Tibial nerve (tissue), 4 donors: ENCODE results near the gene SLC24A3. TPM values are rescaled to one million over a fixed set of nuclear protein-coding genes. Genes with fewer than 3 reads are reported as not detected.

Experiments
- DNase-seq, 2 donors: peaks; one replicate each; pipeline ENCODE4 v3.0.0-alpha.2; 2019; ENCODE audit warnings: low spot score in 2 of 2
- H3K27ac ChIP-seq, 4 donors: fragments of 200-600 bp; sonication (generic) in 3 of 4; one replicate each; pipeline ENCODE4 v1.5.1; 2017 to 2019; ENCODE audit warnings: mild to moderate bottlenecking in 1 of 4
- H3K27me3 ChIP-seq, 2 donors: fragments of 200-600 bp; sonication (generic) in 1 of 2; one replicate each; pipeline versions ENCODE4 v1.5.1 to v1.6.0; 2017 to 2019
- H3K36me3 ChIP-seq, 3 donors: fragments of 200-600 bp; sonication (generic); one replicate each; pipeline ENCODE4 v1.5.1; 2018 to 2019
- H3K4me1 ChIP-seq, 4 donors: fragments of 200-600 bp; sonication (generic) in 3 of 4; one replicate each; pipeline ENCODE4 v1.5.1; 2017 to 2019
- H3K4me3 ChIP-seq, 4 donors: fragments of 200-600 bp; sonication (generic) in 3 of 4; one replicate each; pipeline ENCODE4 v1.5.1; 2017 to 2019; ENCODE audit warnings: mild to moderate bottlenecking in 1 of 4, moderate library complexity in 1 of 4
- H3K9me3 ChIP-seq, 4 donors: fragments of 200-600 bp; sonication (generic) in 3 of 4; one replicate each; pipeline ENCODE4 v1.5.1; 2017 to 2019
- CTCF ChIP-seq, 5 experiments: fragments of 200-600 bp in 3 of 5; fragments of 450-650 bp in 2 of 5; sonication (generic) in 3 of 5; IDR thresholded peaks; one replicate each; pipeline ENCODE4 v1.5.1; 2016 to 2019; ENCODE audit warnings: antibody characterized with exemption in 5 of 5, mild to moderate bottlenecking in 3 of 5, moderate library complexity in 2 of 5
- EP300 ChIP-seq, 2 donors: sonication (generic); formaldehyde crosslinking; IDR thresholded peaks; one replicate each; pipeline ENCODE4 v1.6.1; 2017; ENCODE audit warnings: antibody characterized with exemption in 2 of 2, mild to moderate bottlenecking in 1 of 2
- POLR2A ChIP-seq, 2 donors: fragments of 450-650 bp; IDR thresholded peaks; one replicate each; pipeline ENCODE4 v1.6.1; 2017; ENCODE audit warnings: antibody characterized with exemption in 2 of 2, mild to moderate bottlenecking in 2 of 2, moderate library complexity in 2 of 2
- WGBS, 2 donors: methylation state at CpG; one replicate each; pipeline ENCODE4 v1.1.5; 2018; 5-methylcytosine and 5-hydroxymethylcytosine counted together
- total RNA-seq, 4 donors: library from RNA; depleted of rRNA; stranded (reverse); fragments of >200 nt; gene quantifications; one replicate each; pipeline ENCODE4 v1.1.0, GENCODE V29; 2016

The SLC24A3 gene
- total RNA-seq, 4 donors from 2014 or later, result 1.3 to 4.0 (median 2.7) TPM

DNA sequence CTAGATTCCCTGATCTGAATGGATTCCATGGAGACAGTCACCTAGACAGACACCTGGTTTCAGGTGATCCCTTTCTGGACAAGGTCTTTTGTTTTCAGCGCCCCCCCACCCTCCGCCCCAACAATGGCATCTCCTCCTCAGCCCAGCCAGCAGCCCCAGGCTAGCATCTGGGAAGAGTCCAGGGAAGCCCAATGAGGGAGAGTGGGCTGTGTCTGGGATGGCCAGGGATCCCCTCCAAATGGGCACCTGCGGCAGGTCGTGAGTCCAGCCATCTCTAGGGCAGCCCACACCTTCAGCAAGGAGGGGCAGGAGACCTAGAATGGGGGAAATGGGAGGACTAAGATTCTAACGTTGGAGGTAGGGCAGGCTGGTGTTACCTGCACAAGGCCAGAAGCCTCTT lies 1.2 kb upstream of the SLC24A3 start:
- Histone ChIP-seq H3K27me3 (peaks cover 0 to 25% of the 10 kb centered on the region in 2 donors), H3K4me3 (peak overlapping the region in 1 of 4 donors; percentile 59)
- 60 to 71% methylated on average over 5 of the region's 5 CpGs for WGBS, 2 donors

DNA sequence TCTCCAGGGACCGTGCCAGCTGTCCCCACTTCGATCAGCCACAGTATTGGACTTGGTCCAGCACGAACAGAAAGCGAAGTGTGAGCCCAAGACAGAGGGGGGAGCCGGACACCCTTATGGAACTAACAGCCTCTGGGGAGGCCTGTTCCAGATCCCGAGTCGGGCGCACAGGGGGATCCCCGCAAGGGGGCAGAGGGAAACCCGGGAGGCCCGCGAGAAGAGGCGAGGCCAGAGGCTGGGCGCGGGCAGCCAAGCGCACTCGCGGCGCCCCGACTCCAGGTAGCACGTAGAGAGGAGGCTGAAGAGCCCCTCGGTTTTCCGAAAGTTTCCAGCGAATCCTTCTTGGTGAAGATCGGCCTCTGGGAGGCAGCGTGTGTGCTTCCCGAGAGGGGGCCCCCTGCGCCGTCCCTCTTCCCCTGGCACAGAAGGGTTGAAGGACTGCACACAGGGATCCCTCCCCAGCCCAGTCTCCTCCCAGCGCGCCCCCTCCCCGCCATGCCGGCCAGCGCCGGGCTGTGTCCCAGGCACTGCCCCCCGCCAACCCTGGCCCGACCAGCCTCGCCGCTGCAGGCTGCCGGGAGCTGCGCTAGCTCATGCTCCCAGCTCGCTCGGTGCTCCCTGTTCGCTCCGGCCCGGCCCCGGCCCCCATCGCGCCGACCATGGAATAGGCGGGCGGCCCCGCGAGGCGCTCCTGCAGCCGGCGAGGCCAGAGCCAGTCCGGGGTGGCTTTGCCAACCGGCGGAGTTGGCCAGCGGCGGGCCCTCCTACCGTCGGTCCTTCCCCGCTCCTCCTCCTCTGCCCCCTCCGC lies 577 bp upstream of the SLC24A3 start:
- DNase-seq, result no peak
- Histone ChIP-seq H3K4me3 (peak overlapping the region; percentile 20 to 59 (median 38)), H3K27me3 (peaks cover 0 to 25% of the 10 kb centered on the region in 2 donors), H3K9me3 (no peaks in the 10 kb centered on the region), H3K4me1 (peaks cover 0 to 29% (median 0%) of the 10 kb centered on the region in 4 donors), H3K27ac (peak overlapping the region in 1 of 4 donors; percentile 58), H3K36me3 (no peaks in the 10 kb centered on the region)
- 1 to 3% methylated on average over 24 to 53 of the region's 66 CpGs for WGBS, 2 donors
- TF ChIP-seq CTCF (IDR thresholded peaks at IDR 0.05) (no peak), POLR2A (IDR thresholded peaks at IDR 0.05) (no peak), EP300 (IDR thresholded peaks at IDR 0.05) (no peak)

More for the DNA sequence above, 1.2 kb upstream of the SLC24A3 start:
- Histone ChIP-seq H3K36me3 (no peaks in the 10 kb centered on the region), H3K9me3 (no peaks in the 10 kb centered on the region), H3K27ac (no peak overlapping the region), H3K4me1 (peaks cover 0 to 29% (median 0%) of the 10 kb centered on the region in 4 donors)
- DNase-seq, result no peak
- TF ChIP-seq EP300 (IDR thresholded peaks at IDR 0.05) (no peak), POLR2A (IDR thresholded peaks at IDR 0.05) (no peak), CTCF (IDR thresholded peaks at IDR 0.05) (no peak)

DNA sequence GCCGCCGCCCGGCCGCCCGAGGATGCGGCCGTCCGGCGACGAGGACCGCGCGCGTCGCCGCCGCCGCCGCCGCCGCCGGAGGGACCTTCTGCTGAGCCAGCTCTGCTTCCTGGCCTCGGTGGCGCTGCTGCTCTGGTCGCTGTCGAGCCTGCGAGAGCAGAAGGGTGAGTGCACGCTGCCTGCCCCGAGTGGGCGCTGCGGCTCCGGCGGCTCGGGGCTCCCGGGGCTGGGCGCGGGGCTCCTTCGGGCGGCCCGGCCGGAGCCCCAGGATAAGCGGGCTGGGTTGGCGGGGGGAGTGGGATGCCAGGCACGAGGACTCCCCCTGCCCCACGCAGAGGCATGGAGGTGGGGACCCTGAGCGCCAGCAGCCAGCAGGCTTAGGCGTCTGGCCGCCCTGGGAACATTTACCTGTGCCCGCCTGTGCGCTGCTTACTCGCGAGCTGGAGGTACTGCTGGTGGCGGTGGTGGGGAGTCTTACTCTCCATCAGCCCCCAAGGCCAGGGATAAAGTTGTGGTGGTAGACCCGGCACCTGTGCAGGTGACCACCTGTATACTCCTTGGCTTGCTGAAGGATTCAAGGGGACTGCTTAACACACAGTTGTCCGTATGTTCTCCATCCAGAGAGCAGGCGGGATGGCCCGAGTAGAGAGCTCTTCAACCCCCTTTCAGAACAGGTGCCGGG lies 520 bp downstream of the SLC24A3 start:
- WGBS, 2 donors, result 6 to 27% methylated on average over 3 to 37 of the region's 58 CpGs
- no peak for DNase-seq
- no peak for TF ChIP-seq EP300 (IDR thresholded peaks at IDR 0.05)
- peak in 4 of 5 experiments; percentile 31 to 66 (median 46) for TF ChIP-seq CTCF (IDR thresholded peaks at IDR 0.05)
- TF ChIP-seq POLR2A (IDR thresholded peaks at IDR 0.05), result no peak

DNA sequence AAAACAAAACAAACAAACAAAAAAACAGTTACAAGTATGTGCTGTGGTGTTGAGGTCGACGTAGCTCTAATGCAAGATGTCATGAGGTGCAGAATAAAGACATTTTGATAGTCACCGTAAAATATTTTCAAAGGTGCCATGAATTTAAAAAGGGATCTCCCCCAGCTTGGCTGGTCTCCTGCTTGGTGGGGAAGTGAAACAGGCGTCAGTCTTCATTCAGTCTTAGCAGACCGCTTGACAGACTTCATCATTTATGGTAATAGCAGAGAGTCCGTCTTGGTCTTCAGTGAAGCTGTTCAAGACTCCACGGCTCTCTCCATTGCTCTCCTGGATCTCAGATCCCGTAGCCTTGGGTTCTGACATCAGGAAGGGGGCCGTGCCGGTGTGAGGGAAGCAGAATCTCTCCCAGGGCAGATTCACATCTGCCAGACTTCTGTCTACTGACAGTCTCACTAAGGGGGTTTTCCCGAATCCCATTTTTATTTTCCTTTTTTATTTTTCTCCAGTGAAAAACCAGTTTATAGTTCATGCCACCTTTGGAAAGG lies 1.6 kb downstream of the SLC24A3 start:
- Histone ChIP-seq H3K4me3 (no peak overlapping the region), H3K27ac (no peak overlapping the region), H3K9me3 (no peaks in the 10 kb centered on the region), H3K27me3 (peaks cover 0 to 25% of the 10 kb centered on the region in 2 donors), H3K4me1 (peaks cover 0 to 29% (median 0%) of the 10 kb centered on the region in 4 donors), H3K36me3 (no peaks in the 10 kb centered on the region)
- DNase-seq, result no peak
- 65 to 70% methylated on average over 11 of the region's 11 CpGs for WGBS, 2 donors
- TF ChIP-seq POLR2A (IDR thresholded peaks at IDR 0.05) (no peak), CTCF (IDR thresholded peaks at IDR 0.05) (no peak), EP300 (IDR thresholded peaks at IDR 0.05) (no peak)

More for the DNA sequence above, 520 bp downstream of the SLC24A3 start:
- no peaks in the 10 kb centered on the region for H3K9me3 ChIP-seq
- H3K4me3 ChIP-seq, result peak overlapping the region in 3 of 4 donors; percentile 16 to 59 (median 42)
- peaks cover 0 to 25% of the 10 kb centered on the region in 2 donors for H3K27me3 ChIP-seq
- peak overlapping the region in 2 of 4 donors; percentile 34 to 63 for H3K27ac ChIP-seq
- H3K36me3 ChIP-seq, result no peaks in the 10 kb centered on the region
- H3K4me1 ChIP-seq, result peaks cover 0 to 29% (median 0%) of the 10 kb centered on the region in 4 donors
